Measurements from ENCODE around the gene TSPAN17. TPM values are rescaled to one million over a fixed set of nuclear protein-coding genes. Genes with fewer than 3 reads are reported as not detected.

Gene TSPAN17
- total RNA-seq, 1 donor from 2014 or later: 27.7 TPM

- POLR2A ChIA-PET: interaction anchor here (0.6 to 2.1 kb wide), 4 partner anchors 11 to 485 kb away, joined by 3 to 4 read pairs (median 4); partner anchors contain the start of genes EIF4E1B, SNCB and TSPAN17
- peaks cover 2% of the 10 kb centered on the region for H3K27me3 Mint-ChIP-seq
- H3K36me3 Mint-ChIP-seq (ENCODE audit: low read depth): peaks cover 12% of the 10 kb centered on the region
- peak; percentile 51 for TF ChIP-seq CTCF (IDR thresholded peaks at IDR 0.05)
- H3K4me3 Mint-ChIP-seq: peak overlapping the region; percentile 19
- H3K4me1 Mint-ChIP-seq: peaks cover 39% of the 10 kb centered on the region
- intact Hi-C loops (cut with micrococcal nuclease): loop anchor here (1.0 to 2.0 kb wide), 5 partner anchors 11 to 301 kb away; partner anchors contain the start of genes CLTB and TSPAN17
- no peak overlapping the region for H3K27ac Mint-ChIP-seq
- DNase-seq: peak; percentile 45
- no peaks in the 10 kb centered on the region for H3K9me3 Mint-ChIP-seq
- peak; percentile 78 for ATAC-seq (ENCODE audit: low read depth)
- CTCF ChIA-PET: interaction anchor here (1.1 to 5.5 kb wide), 3 partner anchors 10 to 454 kb away, joined by 5 to 74 read pairs (median 62); partner anchors contain the start of gene TSPAN17
Observed at GRCh38 chr5:176658007-176658599, 10.8 kb downstream of the TSPAN17 start.

- CTCF ChIA-PET: interaction anchor here (3.3 to 5.5 kb wide), 3 partner anchors 11 to 454 kb away, joined by 20 to 74 read pairs (median 62); partner anchors contain the start of gene TSPAN17
- peaks cover 31% of the 10 kb centered on the region for H3K4me1 Mint-ChIP-seq
- H3K27me3 Mint-ChIP-seq: peaks cover 8% of the 10 kb centered on the region
- ATAC-seq (ENCODE audit: low read depth) (no peak), DNase-seq (no peak)
- TF ChIP-seq CTCF (IDR thresholded peaks at IDR 0.05): no peak
- peak overlapping the region; percentile 82 for H3K4me3 Mint-ChIP-seq
- H3K27ac Mint-ChIP-seq: peak overlapping the region; percentile 59
- H3K36me3 Mint-ChIP-seq (ENCODE audit: low read depth): peaks cover 9% of the 10 kb centered on the region
- intact Hi-C loops (cut with micrococcal nuclease): loop anchor here (1.0 to 2.0 kb wide), 5 partner anchors 12 to 300 kb away; partner anchors contain the start of genes CLTB and TSPAN17
- no peaks in the 10 kb centered on the region for H3K9me3 Mint-ChIP-seq
- POLR2A ChIA-PET: interaction anchor here (2.1 to 2.3 kb wide), 2 partner anchors 12 to 29 kb away, joined by 4 to 11 read pairs; partner anchors contain the start of genes EIF4E1B, SNCB and TSPAN17
Observed at GRCh38 chr5:176658817-176659511, 11.7 kb downstream of the TSPAN17 start.

- no peak for TF ChIP-seq CTCF (IDR thresholded peaks at IDR 0.05)
- DNase-seq: no peak
- ChIA-PET CTCF (interaction anchor here (3.3 to 5.5 kb wide), 3 partner anchors 11 to 453 kb away, joined by 20 to 74 read pairs (median 62); partner anchors contain the start of gene TSPAN17), POLR2A (interaction anchor here (2.1 to 2.3 kb wide), 2 partner anchors 12 to 29 kb away, joined by 4 to 11 read pairs; partner anchors contain the start of genes EIF4E1B, SNCB and TSPAN17)
- H3K4me1 Mint-ChIP-seq: peaks cover 29% of the 10 kb centered on the region
- peaks cover 13% of the 10 kb centered on the region for H3K27me3 Mint-ChIP-seq
- no peaks in the 10 kb centered on the region for H3K9me3 Mint-ChIP-seq
- H3K36me3 Mint-ChIP-seq (ENCODE audit: low read depth): peaks cover 9% of the 10 kb centered on the region
- no peak overlapping the region for H3K4me3 Mint-ChIP-seq
- no peak overlapping the region for H3K27ac Mint-ChIP-seq
- intact Hi-C loops (cut with micrococcal nuclease): loop anchor here (2.0 kb wide), 1 partner anchor 299 kb away; no protein-coding TSS in a partner anchor
- ATAC-seq (ENCODE audit: low read depth): no peak
Observed at GRCh38 chr5:176659512-176659839, 12.2 kb downstream of the TSPAN17 start.

- Mint-ChIP-seq H3K4me3 (no peak overlapping the region), H3K27ac (no peak overlapping the region), H3K4me1 (peaks cover 29% of the 10 kb centered on the region), H3K9me3 (no peaks in the 10 kb centered on the region), H3K36me3 (ENCODE audit: low read depth) (peaks cover 9% of the 10 kb centered on the region), H3K27me3 (peaks cover 13% of the 10 kb centered on the region)
- no peak for TF ChIP-seq CTCF (IDR thresholded peaks at IDR 0.05)
- ChIA-PET CTCF (interaction anchor here (0.6 to 5.5 kb wide), 36 partner anchors 10 to 930 kb away, joined by 3 to 74 read pairs (median 4); partner anchors contain the start of genes CDHR2, CLTB, EIF4E1B and FAF2), POLR2A (interaction anchor here (0.5 to 2.3 kb wide), 4 partner anchors 13 to 113 kb away, joined by 3 to 11 read pairs (median 5); partner anchors contain the start of genes EIF4E1B, SNCB and TSPAN17)
- intact Hi-C loops (cut with micrococcal nuclease): loop anchor here (1.0 to 5.0 kb wide), 4 partner anchors 157 to 929 kb away; no protein-coding TSS in a partner anchor
- DNase-seq: no peak
- ATAC-seq (ENCODE audit: low read depth): no peak
Observed at GRCh38 chr5:176659860-176660461, 12.7 kb downstream of the TSPAN17 start.

Measured in activated B cell treated with CpG ODN at 0.5 μM for 24 hours (primary cell).